ENCODE results near the gene VSIG10. TPM values are rescaled to one million over a fixed set of nuclear protein-coding genes. Genes with fewer than 3 reads are reported as not detected.

The VSIG10 gene
- total RNA-seq, 1 donor from 2014 or later: 51.7 TPM

- Histone ChIP-seq H3K36me3 (peaks cover 93% of the 10 kb centered on the region), H3K9me3 (no peaks in the 10 kb centered on the region), H3K27me3 (ENCODE audit: low read depth) (no peaks in the 10 kb centered on the region), H3K4me1 (no peaks in the 10 kb centered on the region), H3K27ac (no peak overlapping the region), H3K4me3 (no peak overlapping the region)
- intact Hi-C loops (cut with DNase I): no loop called here
- no peak for ATAC-seq
- DNase-seq: no peak
- TF ChIP-seq CTCF (IDR thresholded peaks at IDR 0.05): no peak
Observed at GRCh38 chr12:118145113-118145797, 41.4 kb upstream of the VSIG10 start.

GRCh38 chr12:118144499-118144898 lies 40.7 kb upstream of the VSIG10 start:
- Histone ChIP-seq H3K36me3 (peaks cover 93% of the 10 kb centered on the region), H3K4me1 (no peaks in the 10 kb centered on the region), H3K27ac (no peak overlapping the region), H3K27me3 (ENCODE audit: low read depth) (no peaks in the 10 kb centered on the region), H3K4me3 (no peak overlapping the region), H3K9me3 (no peaks in the 10 kb centered on the region)
- TF ChIP-seq CTCF (IDR thresholded peaks at IDR 0.05): no peak
- intact Hi-C loops (cut with DNase I): no loop called here
- ATAC-seq (no peak), DNase-seq (no peak)

GRCh38 chr12:118140825-118141224 lies 37.0 kb upstream of the VSIG10 start:
- no peak for TF ChIP-seq CTCF (IDR thresholded peaks at IDR 0.05)
- ATAC-seq (no peak), DNase-seq (no peak)
- intact Hi-C loops (cut with DNase I): no loop called here
- Histone ChIP-seq H3K27ac (no peak overlapping the region), H3K4me1 (peaks cover 24% of the 10 kb centered on the region), H3K9me3 (no peaks in the 10 kb centered on the region), H3K4me3 (no peak overlapping the region), H3K36me3 (peaks cover 78% of the 10 kb centered on the region), H3K27me3 (ENCODE audit: low read depth) (no peaks in the 10 kb centered on the region)

- no peaks in the 10 kb centered on the region for H3K9me3 ChIP-seq
- H3K27ac ChIP-seq: peak overlapping the region; percentile 91
- peak overlapping the region; percentile 96 for H3K4me3 ChIP-seq
- H3K4me1 ChIP-seq: peaks cover 24% of the 10 kb centered on the region
- DNase-seq (no peak), ATAC-seq (no peak)
- H3K27me3 ChIP-seq (ENCODE audit: low read depth): no peaks in the 10 kb centered on the region
- peaks cover 42% of the 10 kb centered on the region for H3K36me3 ChIP-seq
- intact Hi-C loops (cut with DNase I): no loop called here
- TF ChIP-seq CTCF (IDR thresholded peaks at IDR 0.05): no peak
Observed at GRCh38 chr12:118137148-118137678, 33.4 kb upstream of the VSIG10 start.

- no peak for TF ChIP-seq CTCF (IDR thresholded peaks at IDR 0.05)
- H3K4me1 ChIP-seq: peaks cover 24% of the 10 kb centered on the region
- H3K9me3 ChIP-seq: no peaks in the 10 kb centered on the region
- ATAC-seq (peak; percentile 72 to 81), DNase-seq (peak; percentile 84)
- H3K27me3 ChIP-seq (ENCODE audit: low read depth): no peaks in the 10 kb centered on the region
- intact Hi-C loops (cut with DNase I): no loop called here
- peaks cover 36% of the 10 kb centered on the region for H3K36me3 ChIP-seq
- H3K4me3 ChIP-seq: peak overlapping the region; percentile 96
- peak overlapping the region; percentile 91 for H3K27ac ChIP-seq
Observed at GRCh38 chr12:118136559-118137003, 32.8 kb upstream of the VSIG10 start.
